Ammon's horn (tissue), 1 donor: Measurements from ENCODE around the gene AHDC1.

ENCODE experiments used
- DNase-seq: peaks from one replicate; pipeline ENCODE4 v3.0.0-alpha.2; 2016; ENCODE audit warnings: low spot score

Gene AHDC1

DNA sequence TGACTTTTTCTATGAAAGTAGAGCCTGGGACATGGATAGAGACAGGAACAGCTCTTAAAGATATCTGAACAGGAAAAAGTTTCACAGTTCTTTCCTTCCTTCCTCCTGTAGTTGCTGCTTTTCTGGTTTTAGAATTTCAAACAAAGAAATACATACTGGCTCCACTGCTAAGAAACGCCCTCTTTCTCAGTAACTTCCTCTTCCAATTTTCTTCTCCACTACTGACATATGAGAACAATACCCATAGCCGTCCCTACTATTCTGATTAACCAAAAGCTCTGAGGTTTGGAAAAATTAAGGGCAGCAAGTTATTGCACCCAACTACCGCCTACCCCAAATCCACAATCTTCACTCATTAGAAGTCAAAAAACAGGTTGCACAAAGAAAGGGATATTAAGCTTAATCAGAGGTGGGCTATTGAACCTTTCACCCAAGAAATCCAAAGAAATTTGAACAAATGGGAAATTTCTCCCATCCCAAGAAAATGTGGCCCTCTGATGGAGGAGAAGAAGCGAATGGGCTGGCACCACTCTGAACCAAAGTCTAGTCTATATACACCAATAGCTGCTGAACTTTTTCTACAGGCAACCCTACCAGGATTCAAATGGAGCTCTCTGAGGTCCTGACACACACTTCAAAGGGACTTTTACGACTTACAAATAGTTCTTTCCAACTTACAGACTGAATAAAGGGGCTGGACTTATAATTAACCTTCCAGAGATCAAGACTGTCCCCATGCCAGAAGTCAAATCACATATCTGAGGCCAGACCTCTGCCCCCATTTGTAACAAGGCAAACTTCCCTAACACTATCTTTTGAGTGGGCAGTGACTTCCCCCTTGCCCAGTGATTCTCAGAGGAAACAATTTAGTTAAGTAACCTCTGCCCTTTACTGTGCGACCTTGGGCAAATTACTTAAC is 115.7 kb downstream of the AHDC1 start:
- DNase-seq = peak; percentile 33

DNA sequence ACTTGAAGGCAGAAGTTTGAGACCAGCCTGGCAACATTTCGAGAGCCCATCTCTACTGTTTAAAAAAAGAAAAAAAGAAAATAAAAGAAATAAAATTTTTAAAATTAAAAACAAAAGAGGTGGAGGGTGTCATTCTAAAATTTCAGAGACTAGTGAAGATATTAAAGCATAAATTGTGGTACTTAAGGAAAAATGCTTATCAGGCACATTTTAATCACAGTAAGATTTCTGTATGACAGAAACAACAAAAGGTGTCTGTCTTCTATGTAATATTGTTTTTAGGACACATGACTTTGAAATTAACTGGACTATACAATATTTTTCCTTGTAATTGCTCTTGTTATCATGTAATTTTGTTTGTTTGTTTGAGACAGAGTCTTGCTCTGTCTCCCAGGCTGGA is 118.6 kb downstream of the AHDC1 start:
- no peak for DNase-seq
